ENCODE results near the gene AMZ1. TPM values are rescaled to one million over a fixed set of nuclear protein-coding genes. Genes with fewer than 3 reads are reported as not detected.
"Not testable (repeated sequence)": the region's sequence is repeated elsewhere in the genome, so short reads cannot be mapped to it uniquely, and the experiment has no call there.

AMZ1 gene
- total and polyA plus RNA-seq, 10 of the 15 experiments (the other 5 are each of a cell fraction or from before 2014, with no cell fraction given), result 0.02 to 2.0 (median 0.69) TPM

GRCh38 chr7:2738766-2739549, 51.0 kb downstream of the AMZ1 start:
- no TSS peak for BruUV-seq (replicated peaks)
- Histone ChIP-seq H4K20me1 (ENCODE audit: control insufficient read depth, insufficient read depth) (no peaks in the 10 kb centered on the region), H3K4me1 (ENCODE audit: control insufficient read depth, insufficient read depth, low read length) (peaks cover 8% of the 10 kb centered on the region), H3K4me2 (ENCODE audit: control insufficient read depth, insufficient read depth) (no peak overlapping the region), H3K9ac (ENCODE audit: control insufficient read depth, insufficient read depth, low read length) (no peak overlapping the region), H3K27ac (ENCODE audit: control insufficient read depth, insufficient read depth) (no peak overlapping the region), H3K36me3 (ENCODE audit: control insufficient read depth in 2 of 2, insufficient read depth in 2 of 2, low read length in 1 of 2) (peaks cover 0 to 5% of the 10 kb centered on the region in 2 experiments; a peak in 2 of 4 replicates), H3K27me3 (replicated peaks in 1 of 2; ENCODE audit: control insufficient read depth in 2 of 2, insufficient read depth in 2 of 2, low read length in 1 of 2) (no peaks in the 10 kb centered on the region), H3K79me2 (ENCODE audit: control insufficient read depth, insufficient read depth, low read length) (no peaks in the 10 kb centered on the region), H3K9me3 (replicated peaks; ENCODE audit: control insufficient read depth, insufficient read depth, low read length) (no peaks in the 10 kb centered on the region), H2AFZ (ENCODE audit: control insufficient read depth, low read depth, low read length) (no peak overlapping the region), H3K4me3 (no peak overlapping the region)
- ChIA-PET POLR2A (no interaction called here), RAD21 (ENCODE audit: unreplicated experiment) (no interaction called here), CTCF (interaction anchor here (0.6 to 0.9 kb wide), 2 partner anchors 18 to 705 kb away, joined by 3 read pairs; no protein-coding TSS in a partner anchor), SMC1A (ENCODE audit: uncharacterized antibody, unreplicated experiment) (interaction anchor here (0.6 to 1.5 kb wide), 4 partner anchors 8 to 46 kb away, joined by 3 read pairs; no protein-coding TSS in a partner anchor)
- intact Hi-C loops (cut with micrococcal nuclease; ENCODE audit: unreplicated experiment) (no loop called here), in situ Hi-C loops (cut with MboI) (no loop called here)
- DNase-seq (ENCODE audit: low read depth, low spot score), result no peak
- no peak for ATAC-seq
- TF ChIP-seq CHD1 (IDR thresholded peaks at IDR 0.05; ENCODE audit: low read depth, low read length) (no peak), ZNF207 (IDR thresholded peaks at IDR 0.05; ENCODE audit: borderline replicate concordance) (no peak), SMAD1 (IDR thresholded peaks at IDR 0.05; ENCODE audit: low read depth, partially characterized antibody) (no peak), NFYB (IDR thresholded peaks at IDR 0.05; ENCODE audit: insufficient read depth, low read depth, low read length) (no peak), RUNX3 (IDR thresholded peaks at IDR 0.05; ENCODE audit: low read length) (no peak), BRCA1 (IDR thresholded peaks at IDR 0.05; ENCODE audit: low read depth, low read length) (no peak), NR2C1 (IDR thresholded peaks at IDR 0.05) (no peak), WRNIP1 (IDR thresholded peaks at IDR 0.05; ENCODE audit: borderline replicate concordance, low read depth, low read length) (no peak), CREB1 (IDR thresholded peaks at IDR 0.05; ENCODE audit: low read depth) (no peak), ZZZ3 (IDR thresholded peaks at IDR 0.05; ENCODE audit: control insufficient read depth, insufficient read length, low read depth) (no peak), NR2C2 (IDR thresholded peaks at IDR 0.05; ENCODE audit: borderline replicate concordance, control insufficient read depth, insufficient read length, low read depth) (no peak)
- TF ChIP-seq, protein P1, sequence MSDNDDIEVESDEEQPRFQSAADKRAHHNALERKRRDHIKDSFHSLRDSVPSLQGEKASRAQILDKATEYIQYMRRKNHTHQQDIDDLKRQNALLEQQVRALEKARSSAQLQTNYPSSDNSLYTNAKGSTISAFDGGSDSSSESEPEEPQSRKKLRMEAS (IDR thresholded peaks at IDR 0.05; ENCODE audit: low read depth, low read length), result no peak
- FAIRE-seq, result no peak
- 95% methylated on average over 19 of the region's 19 CpGs for WGBS (ENCODE audit: insufficient coverage, insufficient replicate concordance, low lambda C conversion rate, missing lambda C conversion rate)

GRCh38 chr7:2743523-2744185, 55.7 kb downstream of the AMZ1 start:
- H4K20me1 ChIP-seq (ENCODE audit: control insufficient read depth, insufficient read depth); intact Hi-C loops (cut with micrococcal nuclease; ENCODE audit: unreplicated experiment); FAIRE-seq; H3K4me2 ChIP-seq (ENCODE audit: control insufficient read depth, insufficient read depth); DNase-seq (ENCODE audit: low read depth, low spot score); H3K4me1 ChIP-seq (ENCODE audit: control insufficient read depth, insufficient read depth, low read length); H3K4me3 ChIP-seq; H3K36me3 ChIP-seq (ENCODE audit: control insufficient read depth in 2 of 2, insufficient read depth in 2 of 2, low read length in 1 of 2); H3K79me2 ChIP-seq (ENCODE audit: control insufficient read depth, insufficient read depth, low read length); H3K27me3 ChIP-seq (replicated peaks in 1 of 2; ENCODE audit: control insufficient read depth in 2 of 2, insufficient read depth in 2 of 2, low read length in 1 of 2); ATAC-seq; POLR2A ChIA-PET; in situ Hi-C loops (cut with MboI); RAD21 ChIA-PET (ENCODE audit: unreplicated experiment); H3K9ac ChIP-seq (ENCODE audit: control insufficient read depth, insufficient read depth, low read length); BruUV-seq (replicated peaks); H3K9me3 ChIP-seq (replicated peaks; ENCODE audit: control insufficient read depth, insufficient read depth, low read length); H3K27ac ChIP-seq (ENCODE audit: control insufficient read depth, insufficient read depth); H2AFZ ChIP-seq (ENCODE audit: control insufficient read depth, low read depth, low read length): not testable (repeated sequence)
- CTCF ChIA-PET, result interaction anchor here (0.6 to 1.1 kb wide), 2 partner anchors 17 to 113 kb away, joined by 3 to 4 read pairs; no protein-coding TSS in a partner anchor
- 94% methylated on average over 19 of the region's 20 CpGs for whole genome bisulfite sequencing (ENCODE audit: insufficient coverage, insufficient replicate concordance, low lambda C conversion rate, missing lambda C conversion rate)
- SMC1A ChIA-PET (ENCODE audit: uncharacterized antibody, unreplicated experiment), result interaction anchor here (1.3 kb wide), 1 partner anchor 20 kb away, joined by 4 read pairs; no protein-coding TSS in a partner anchor

All from GM12878 (cell line).